GM12891 (cell line): ENCODE results near the gene ADNP.

Experiments
- POLR2A ChIP-seq: IDR thresholded peaks from 2 replicates; pipeline ENCODE4 v1.6.1; 2011; ENCODE audit warnings: low read depth, low read length, control low read depth
- POLR2AphosphoS5 ChIP-seq: IDR thresholded peaks from 2 replicates; pipeline ENCODE4 v1.6.1; 2011; ENCODE audit warnings: low read depth, low read length, control low read depth
- POU2F2 ChIP-seq: IDR thresholded peaks from 2 replicates; pipeline ENCODE4 v1.6.1; 2011; ENCODE audit warnings: low read depth, mild to moderate bottlenecking, control low read depth, low read length, moderate library complexity
- TAF1 ChIP-seq: IDR thresholded peaks from 2 replicates; pipeline ENCODE4 v1.6.1; 2011; ENCODE audit warnings: low read depth, low read length, control low read depth

- TF ChIP-seq POLR2A (0 out of 2 replicates have a peak, but pooled peaks have one; percentile 32), POLR2AphosphoS5 (peak; percentile 40; the same call in 1 of the 2 replicates), TAF1 (no peak), POU2F2 (no peak)
Measured at GRCh38 chr20:50895111-50895830, 36.0 kb downstream of the ADNP start.
